ENCODE results near the gene FOXO3.
"Not testable (repeated sequence)": the region's sequence is repeated elsewhere in the genome, so short reads cannot be mapped to it uniquely, and the experiment has no call there.

The FOXO3 gene

GRCh38 chr6:108661982-108662381, 101.3 kb downstream of the FOXO3 start:
- no peaks in the 10 kb centered on the region for H3K27me3 ChIP-seq (ENCODE audit: control insufficient read depth in 1 of 2, insufficient read depth in 2 of 2, low read length in 2 of 2)
- no peak overlapping the region for H3K27ac ChIP-seq (ENCODE audit: low read length)
- H3K4me3 ChIP-seq (ENCODE audit: low read length in 2 of 2): no peak overlapping the region
- no peaks in the 10 kb centered on the region for H3K9me3 ChIP-seq (ENCODE audit: control insufficient read depth in 2 of 2, low read length in 2 of 2)
- H3K9ac ChIP-seq (ENCODE audit: low read length in 2 of 2): no peak overlapping the region
- peaks cover 4% of the 10 kb centered on the region for H3K4me1 ChIP-seq (ENCODE audit: control insufficient read depth, insufficient read depth, low read length)
- peaks cover 5 to 7% of the 10 kb centered on the region in 2 donors for H3K36me3 ChIP-seq (ENCODE audit: control insufficient read depth in 2 of 2, insufficient read depth in 2 of 2, low read length in 2 of 2)

GRCh38 chr6:108662702-108663101, 102.0 kb downstream of the FOXO3 start:
- H3K36me3 ChIP-seq (ENCODE audit: control insufficient read depth in 2 of 2, insufficient read depth in 2 of 2, low read length in 2 of 2): peaks cover 5 to 7% of the 10 kb centered on the region in 2 donors
- no peaks in the 10 kb centered on the region for H3K27me3 ChIP-seq (ENCODE audit: control insufficient read depth in 1 of 2, insufficient read depth in 2 of 2, low read length in 2 of 2)
- H3K9me3 ChIP-seq (ENCODE audit: control insufficient read depth in 2 of 2, low read length in 2 of 2): no peaks in the 10 kb centered on the region
- no peak overlapping the region for H3K27ac ChIP-seq (ENCODE audit: low read length)
- H3K4me3 ChIP-seq (ENCODE audit: low read length in 2 of 2): no peak overlapping the region
- H3K4me1 ChIP-seq (ENCODE audit: control insufficient read depth, insufficient read depth, low read length): peaks cover 4% of the 10 kb centered on the region
- no peak overlapping the region for H3K9ac ChIP-seq (ENCODE audit: low read length in 2 of 2)

- not testable (repeated sequence) for H3K36me3 ChIP-seq (ENCODE audit: control insufficient read depth in 2 of 2, insufficient read depth in 2 of 2, low read length in 2 of 2); H3K9ac ChIP-seq (ENCODE audit: low read length in 2 of 2); H3K4me3 ChIP-seq (ENCODE audit: low read length in 2 of 2); H3K9me3 ChIP-seq (ENCODE audit: control insufficient read depth in 2 of 2, low read length in 2 of 2); H3K27ac ChIP-seq (ENCODE audit: low read length); H3K27me3 ChIP-seq (ENCODE audit: control insufficient read depth in 1 of 2, insufficient read depth in 2 of 2, low read length in 2 of 2)
- peaks cover 12% of the 10 kb centered on the region for H3K4me1 ChIP-seq (ENCODE audit: control insufficient read depth, insufficient read depth, low read length)
These were observed 102.9 kb downstream of the FOXO3 start for GRCh38 chr6:108663494-108664064.

DNA sequence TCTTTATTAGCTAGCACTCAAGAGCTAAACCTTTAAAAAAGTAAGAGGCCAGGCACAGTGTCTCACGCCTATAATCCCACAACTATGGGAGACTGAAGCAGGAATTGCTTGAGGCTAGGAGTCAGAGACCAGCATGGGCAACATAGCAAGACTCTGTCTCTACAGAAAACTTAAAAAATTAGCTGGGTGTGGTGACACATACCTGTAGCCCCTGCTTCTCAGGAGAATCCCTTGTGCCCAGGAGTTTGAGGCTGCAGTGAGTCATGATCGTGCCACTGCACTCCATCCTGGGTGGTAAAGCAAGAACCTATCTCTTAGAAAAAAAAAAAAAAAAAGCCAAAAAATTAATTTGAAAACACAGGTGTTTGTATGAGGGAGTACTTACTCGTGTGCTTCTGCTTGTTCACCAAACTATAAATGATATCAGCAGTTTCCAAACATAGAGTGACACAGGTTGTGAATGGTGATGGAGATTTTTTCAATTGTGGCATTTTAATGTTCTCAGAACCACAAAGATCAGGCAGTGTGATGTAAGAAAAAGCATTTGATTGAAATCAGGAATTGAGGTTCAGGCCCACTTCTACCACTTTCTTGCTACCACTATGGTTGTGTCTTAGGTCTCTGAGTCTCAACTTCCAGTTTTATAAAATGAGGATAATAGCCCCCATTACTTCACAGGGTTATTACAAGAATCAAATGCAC, 104.9 kb downstream of the FOXO3 start:
- H3K9me3 ChIP-seq (ENCODE audit: control insufficient read depth in 2 of 2, low read length in 2 of 2): no peaks in the 10 kb centered on the region
- H3K36me3 ChIP-seq (ENCODE audit: control insufficient read depth in 2 of 2, insufficient read depth in 2 of 2, low read length in 2 of 2): peaks cover 9 to 10% of the 10 kb centered on the region in 2 donors
- H3K4me3 ChIP-seq (ENCODE audit: low read length in 2 of 2): no peak overlapping the region
- H3K27ac ChIP-seq (ENCODE audit: low read length): no peak overlapping the region
- peaks cover 18% of the 10 kb centered on the region for H3K4me1 ChIP-seq (ENCODE audit: control insufficient read depth, insufficient read depth, low read length)
- H3K9ac ChIP-seq (ENCODE audit: low read length in 2 of 2): no peak overlapping the region
- no peaks in the 10 kb centered on the region for H3K27me3 ChIP-seq (ENCODE audit: control insufficient read depth in 1 of 2, insufficient read depth in 2 of 2, low read length in 2 of 2)

DNA sequence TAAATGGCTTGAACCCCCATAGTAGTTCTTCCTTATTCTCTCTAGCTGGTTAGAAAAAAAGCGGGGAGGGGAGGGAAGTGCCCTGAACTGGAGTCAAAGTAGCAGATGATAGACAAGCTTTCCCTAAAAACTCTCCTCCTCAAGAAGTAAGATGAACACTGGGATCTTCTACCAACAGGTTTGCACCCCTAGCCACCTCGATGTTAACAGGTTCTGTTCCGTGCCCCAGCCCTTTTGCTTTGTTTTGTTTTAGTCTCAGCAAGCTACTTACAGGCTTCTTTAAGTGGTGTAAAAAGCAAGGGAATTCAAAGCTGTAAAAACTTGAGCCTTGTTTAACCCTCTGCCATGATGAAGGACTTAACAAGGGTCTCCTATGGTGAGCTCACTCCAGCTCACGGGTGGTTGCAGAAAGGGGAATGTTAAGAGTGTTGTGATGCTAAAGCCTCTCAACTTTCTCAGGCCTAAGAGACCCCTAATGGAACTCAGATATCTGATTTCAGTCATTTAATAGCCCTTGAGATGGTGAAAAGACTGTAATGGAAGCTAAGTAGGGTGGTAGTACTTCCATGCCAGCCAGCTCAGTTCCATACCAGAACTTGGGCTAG, 106.0 kb downstream of the FOXO3 start:
- peaks cover 9 to 10% of the 10 kb centered on the region in 2 donors for H3K36me3 ChIP-seq (ENCODE audit: control insufficient read depth in 2 of 2, insufficient read depth in 2 of 2, low read length in 2 of 2)
- H3K27me3 ChIP-seq (ENCODE audit: control insufficient read depth in 1 of 2, insufficient read depth in 2 of 2, low read length in 2 of 2): no peaks in the 10 kb centered on the region
- no peak overlapping the region for H3K4me3 ChIP-seq (ENCODE audit: low read length in 2 of 2)
- H3K9me3 ChIP-seq (ENCODE audit: control insufficient read depth in 2 of 2, low read length in 2 of 2): no peaks in the 10 kb centered on the region
- H3K4me1 ChIP-seq (ENCODE audit: control insufficient read depth, insufficient read depth, low read length): peaks cover 25% of the 10 kb centered on the region
- no peak overlapping the region for H3K27ac ChIP-seq (ENCODE audit: low read length)
- no peak overlapping the region for H3K9ac ChIP-seq (ENCODE audit: low read length in 2 of 2)

DNA sequence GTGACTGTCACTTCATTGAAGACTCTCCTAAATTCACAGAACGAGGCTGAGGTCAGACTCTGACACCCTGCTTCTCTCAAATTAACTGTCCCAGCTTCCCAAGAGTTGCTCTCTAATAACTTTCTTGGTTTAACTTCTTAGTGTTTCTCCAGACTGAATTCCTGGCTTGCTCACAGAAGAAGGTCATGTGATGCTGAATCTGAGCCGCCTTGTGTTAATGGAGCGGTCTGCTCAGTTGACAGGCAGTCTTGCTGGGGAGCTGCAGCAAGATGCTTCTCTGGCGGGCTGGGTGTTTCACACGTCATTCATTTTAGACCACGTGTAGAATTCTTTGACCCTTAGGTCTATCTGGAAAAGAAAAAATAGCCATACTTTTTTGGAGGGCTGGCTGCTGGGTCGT, 107.3 kb downstream of the FOXO3 start:
- Histone ChIP-seq H3K27ac (ENCODE audit: low read length) (no peak overlapping the region), H3K4me3 (ENCODE audit: low read length in 2 of 2) (no peak overlapping the region), H3K4me1 (ENCODE audit: control insufficient read depth, insufficient read depth, low read length) (peaks cover 31% of the 10 kb centered on the region), H3K36me3 (ENCODE audit: control insufficient read depth in 2 of 2, insufficient read depth in 2 of 2, low read length in 2 of 2) (peaks cover 9 to 10% of the 10 kb centered on the region in 2 donors), H3K9me3 (ENCODE audit: control insufficient read depth in 2 of 2, low read length in 2 of 2) (no peaks in the 10 kb centered on the region), H3K27me3 (ENCODE audit: control insufficient read depth in 1 of 2, insufficient read depth in 2 of 2, low read length in 2 of 2) (no peaks in the 10 kb centered on the region), H3K9ac (ENCODE audit: low read length in 2 of 2) (no peak overlapping the region)

- H3K4me1 ChIP-seq (ENCODE audit: control insufficient read depth, insufficient read depth, low read length): peaks cover 41% of the 10 kb centered on the region
- no peak overlapping the region for H3K27ac ChIP-seq (ENCODE audit: low read length)
These were observed 109.0 kb downstream of the FOXO3 start for GRCh38 chr6:108669673-108670072.

GRCh38 chr6:108671175-108671574, 110.5 kb downstream of the FOXO3 start:
- Histone ChIP-seq H3K27ac (ENCODE audit: low read length) (no peak overlapping the region), H3K4me1 (ENCODE audit: control insufficient read depth, insufficient read depth, low read length) (peaks cover 52% of the 10 kb centered on the region), H3K4me3 (ENCODE audit: low read length in 2 of 2) (peak overlapping the region in 1 of 2 donors; percentile 8), H3K36me3 (ENCODE audit: control insufficient read depth in 2 of 2, insufficient read depth in 2 of 2, low read length in 2 of 2) (peaks cover 3 to 4% of the 10 kb centered on the region in 2 donors), H3K9me3 (ENCODE audit: control insufficient read depth in 2 of 2, low read length in 2 of 2) (no peaks in the 10 kb centered on the region), H3K27me3 (ENCODE audit: control insufficient read depth in 1 of 2, insufficient read depth in 2 of 2, low read length in 2 of 2) (no peaks in the 10 kb centered on the region), H3K9ac (ENCODE audit: low read length in 2 of 2) (no peak overlapping the region)

More at GRCh38 chr6:108669673-108670072, 109.0 kb downstream of the FOXO3 start:
- Histone ChIP-seq H3K27me3 (ENCODE audit: control insufficient read depth in 1 of 2, insufficient read depth in 2 of 2, low read length in 2 of 2) (no peaks in the 10 kb centered on the region), H3K9ac (ENCODE audit: low read length in 2 of 2) (no peak overlapping the region), H3K36me3 (ENCODE audit: control insufficient read depth in 2 of 2, insufficient read depth in 2 of 2, low read length in 2 of 2) (peaks cover 7 to 9% of the 10 kb centered on the region in 2 donors), H3K9me3 (ENCODE audit: control insufficient read depth in 2 of 2, low read length in 2 of 2) (no peaks in the 10 kb centered on the region), H3K4me3 (ENCODE audit: low read length in 2 of 2) (no peak overlapping the region)

- H3K4me1 ChIP-seq (ENCODE audit: control insufficient read depth, insufficient read depth, low read length): peaks cover 52% of the 10 kb centered on the region
- H3K9ac ChIP-seq (ENCODE audit: low read length in 2 of 2): no peak overlapping the region
- peaks cover 3 to 4% of the 10 kb centered on the region in 2 donors for H3K36me3 ChIP-seq (ENCODE audit: control insufficient read depth in 2 of 2, insufficient read depth in 2 of 2, low read length in 2 of 2)
These were observed 111.1 kb downstream of the FOXO3 start for GRCh38 chr6:108671790-108672189.

DNA sequence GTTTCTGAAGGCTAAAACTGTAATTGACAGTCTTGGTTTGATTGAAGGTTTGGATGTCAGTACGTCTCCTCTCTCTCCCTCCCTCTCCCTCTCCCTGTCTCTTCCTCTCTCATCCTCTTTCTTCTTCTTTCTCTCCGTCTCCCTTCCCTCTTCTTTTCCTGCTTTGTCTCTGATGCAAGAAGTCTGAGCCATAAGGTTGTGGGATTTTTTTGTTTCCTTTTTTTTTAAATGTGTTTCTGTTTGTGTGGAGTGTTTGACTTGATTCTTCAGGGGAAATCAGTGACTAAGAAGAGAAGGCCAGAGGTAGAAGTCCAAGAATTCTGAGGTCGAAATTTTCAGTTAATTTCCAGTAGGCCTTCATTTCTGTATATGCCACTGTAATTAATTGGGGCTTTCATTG, 111.9 kb downstream of the FOXO3 start:
- H3K4me3 ChIP-seq (ENCODE audit: low read length in 2 of 2): no peak overlapping the region
- peaks cover 3 to 4% of the 10 kb centered on the region in 2 donors for H3K36me3 ChIP-seq (ENCODE audit: control insufficient read depth in 2 of 2, insufficient read depth in 2 of 2, low read length in 2 of 2)
- no peaks in the 10 kb centered on the region for H3K27me3 ChIP-seq (ENCODE audit: control insufficient read depth in 1 of 2, insufficient read depth in 2 of 2, low read length in 2 of 2)
- no peak overlapping the region for H3K27ac ChIP-seq (ENCODE audit: low read length)
- peaks cover 57% of the 10 kb centered on the region for H3K4me1 ChIP-seq (ENCODE audit: control insufficient read depth, insufficient read depth, low read length)
- no peak overlapping the region for H3K9ac ChIP-seq (ENCODE audit: low read length in 2 of 2)
- H3K9me3 ChIP-seq (ENCODE audit: control insufficient read depth in 2 of 2, low read length in 2 of 2): no peaks in the 10 kb centered on the region

More at GRCh38 chr6:108671790-108672189, 111.1 kb downstream of the FOXO3 start:
- Histone ChIP-seq H3K4me3 (ENCODE audit: low read length in 2 of 2) (no peak overlapping the region), H3K27ac (ENCODE audit: low read length) (no peak overlapping the region), H3K9me3 (ENCODE audit: control insufficient read depth in 2 of 2, low read length in 2 of 2) (no peaks in the 10 kb centered on the region), H3K27me3 (ENCODE audit: control insufficient read depth in 1 of 2, insufficient read depth in 2 of 2, low read length in 2 of 2) (no peaks in the 10 kb centered on the region)

- peaks cover 3 to 4% of the 10 kb centered on the region in 2 donors for H3K36me3 ChIP-seq (ENCODE audit: control insufficient read depth in 2 of 2, insufficient read depth in 2 of 2, low read length in 2 of 2)
- no peaks in the 10 kb centered on the region for H3K27me3 ChIP-seq (ENCODE audit: control insufficient read depth in 1 of 2, insufficient read depth in 2 of 2, low read length in 2 of 2)
- H3K4me1 ChIP-seq (ENCODE audit: control insufficient read depth, insufficient read depth, low read length): peaks cover 53% of the 10 kb centered on the region
- H3K9me3 ChIP-seq (ENCODE audit: control insufficient read depth in 2 of 2, low read length in 2 of 2): no peaks in the 10 kb centered on the region
- no peak overlapping the region for H3K4me3 ChIP-seq (ENCODE audit: low read length in 2 of 2)
- no peak overlapping the region for H3K9ac ChIP-seq (ENCODE audit: low read length in 2 of 2)
- no peak overlapping the region for H3K27ac ChIP-seq (ENCODE audit: low read length)
These were observed 112.4 kb downstream of the FOXO3 start for GRCh38 chr6:108673153-108673552.
